NCI-H69 (cell line): ENCODE measurements around the gene PIK3R2.
"Not testable (repeated sequence)": the region's sequence is repeated elsewhere in the genome, so short reads cannot be mapped to it uniquely, and the experiment has no call there.

Experiments used
- DNase-seq: peaks from one replicate; lab custom pipeline; 2025; lab: John Stamatoyannopoulos, UW

The PIK3R2 gene

DNA sequence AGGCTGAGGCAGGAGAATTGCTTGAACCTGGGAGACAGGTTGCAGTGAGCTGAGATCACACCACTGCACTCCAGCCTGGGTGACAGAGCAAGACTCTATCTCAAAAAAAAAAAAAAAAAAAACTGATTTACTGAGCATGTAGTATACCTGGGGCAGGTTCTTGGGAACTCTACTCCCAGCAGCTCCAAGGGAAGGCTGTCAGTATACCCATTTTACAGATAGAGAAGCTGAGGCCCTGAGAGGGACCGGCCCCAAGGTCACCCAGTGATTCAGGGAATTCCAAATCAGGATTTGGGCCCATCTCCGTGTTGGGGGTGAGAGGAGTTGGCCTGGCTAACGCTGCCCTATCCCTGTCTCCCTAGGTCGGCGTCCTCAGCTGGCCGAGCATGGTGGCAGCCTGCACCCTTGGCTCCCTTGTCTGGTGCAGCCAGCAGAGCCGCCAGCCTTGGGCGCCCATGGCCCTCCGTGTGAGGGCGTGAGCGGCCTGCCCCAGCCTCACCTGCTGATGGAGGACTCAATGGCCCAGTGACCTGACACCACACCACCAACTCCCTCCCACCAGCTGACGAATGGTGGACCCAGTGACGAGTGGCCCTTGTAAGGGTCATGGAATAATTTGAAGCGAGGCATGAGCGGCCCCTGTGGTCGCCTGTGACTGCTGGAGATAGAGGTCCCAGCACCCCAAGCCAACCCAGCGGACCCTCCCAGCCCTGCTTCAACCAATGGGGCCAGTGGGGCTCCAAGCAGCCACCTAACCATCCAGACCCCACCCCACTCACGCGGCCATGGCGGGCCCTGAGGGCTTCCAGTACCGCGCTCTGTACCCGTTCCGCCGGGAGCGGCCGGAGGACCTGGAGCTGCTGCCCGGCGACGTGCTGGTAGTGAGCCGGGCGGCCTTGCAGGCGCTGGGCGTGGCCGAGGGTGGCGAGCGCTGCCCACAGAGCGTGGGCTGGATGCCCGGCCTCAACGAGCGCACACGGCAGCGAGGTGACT, 2.4 kb downstream of the PIK3R2 start:
- no peak for DNase-seq

DNA sequence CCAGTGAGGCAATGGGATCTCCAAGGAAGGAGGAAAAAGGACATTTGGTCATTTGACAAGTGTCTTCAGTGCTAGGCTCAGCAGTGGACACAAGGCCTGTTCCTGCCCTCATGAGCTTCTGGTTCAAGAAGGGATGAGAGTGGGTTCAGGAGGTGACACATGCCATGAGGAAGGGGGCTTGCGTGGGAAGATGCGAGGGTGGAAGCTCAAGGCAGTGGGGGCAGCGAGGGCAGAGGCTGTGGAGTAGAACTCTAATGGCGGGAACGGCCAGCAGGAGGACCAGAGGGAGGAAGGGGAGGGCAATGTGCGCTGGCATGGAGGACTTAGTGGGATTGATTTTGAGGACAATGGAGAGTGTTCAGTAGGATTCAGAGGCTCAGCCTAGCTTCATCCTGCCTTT, 3.3 kb downstream of the PIK3R2 start:
- DNase-seq = no peak

GRCh38 chr19:18156841-18157464, 4.0 kb downstream of the PIK3R2 start:
- DNase-seq = peak; percentile 99

DNA sequence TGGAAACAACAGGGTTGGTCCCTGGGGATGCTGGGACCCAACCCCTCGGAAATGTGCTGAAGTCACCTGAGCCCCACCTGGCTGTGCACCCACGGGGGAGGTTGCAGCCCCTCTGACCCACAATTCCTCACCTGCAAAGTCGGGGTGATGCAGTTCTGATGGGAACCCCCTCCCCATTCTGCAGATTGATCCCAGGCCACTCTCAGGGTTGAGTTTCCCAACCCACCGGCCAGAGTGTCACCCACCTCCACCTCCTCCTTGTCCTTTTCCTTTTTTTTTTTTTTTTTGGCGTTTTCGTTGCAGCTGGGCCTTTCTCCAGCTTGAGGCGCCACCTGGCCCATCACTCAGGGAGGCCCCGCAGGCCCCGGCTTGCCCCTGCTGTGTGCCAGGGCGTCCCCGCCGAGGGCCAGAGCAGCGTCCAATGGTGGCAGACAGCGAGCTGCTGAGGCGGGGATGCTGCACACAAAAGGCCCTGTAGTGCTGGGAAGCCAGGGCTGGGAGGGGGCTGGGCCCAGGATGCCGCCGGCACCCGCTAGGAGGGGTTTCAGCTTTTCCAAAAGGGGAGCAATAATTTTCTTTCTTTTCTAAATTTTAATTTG, 4.6 kb downstream of the PIK3R2 start:
- DNase-seq = peak; percentile 98

DNA sequence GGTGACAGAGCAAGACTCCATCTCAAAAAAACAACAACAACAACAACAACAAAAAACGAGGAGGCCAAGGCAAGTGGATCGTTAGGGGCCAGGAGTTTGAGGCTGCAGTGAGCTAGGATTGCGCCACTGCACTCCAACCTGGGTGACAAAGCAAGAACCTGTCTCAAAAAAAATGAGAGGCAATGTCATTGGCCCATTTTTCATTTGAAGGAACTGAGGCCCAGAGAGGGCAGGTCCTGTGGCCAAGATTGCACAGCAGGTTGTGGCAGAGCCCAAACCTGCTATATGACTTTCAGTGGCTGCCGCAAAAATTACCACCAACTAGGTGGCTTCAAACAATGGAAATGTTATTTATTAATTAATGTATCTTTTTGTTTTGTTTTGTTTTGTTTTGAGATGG, 5.5 kb downstream of the PIK3R2 start:
- DNase-seq = peak; percentile 24

- DNase-seq = not testable (repeated sequence)
These were observed 6.2 kb downstream of the PIK3R2 start for GRCh38 chr19:18159059-18159616.

DNA sequence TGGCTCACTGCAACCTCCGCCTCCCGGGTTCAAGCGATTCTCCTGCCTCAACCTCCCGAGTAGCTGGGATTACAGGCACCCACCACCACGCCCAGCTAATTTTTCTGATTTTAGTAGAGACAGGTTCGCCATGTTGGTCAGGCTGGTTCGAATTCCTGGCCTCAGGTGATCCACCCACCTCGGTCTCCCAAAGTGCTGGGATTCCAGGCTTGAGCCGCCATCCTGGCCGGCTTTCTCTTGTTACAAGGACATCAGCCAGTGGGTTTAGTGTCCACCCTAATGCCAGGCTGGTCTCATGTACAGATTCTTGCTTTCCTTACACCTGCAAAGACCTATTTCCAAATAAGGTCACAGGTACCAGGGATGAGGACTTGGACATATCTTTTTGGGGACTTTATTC, 6.8 kb downstream of the PIK3R2 start:
- DNase-seq = no peak

GRCh38 chr19:18160493-18160970, 7.6 kb downstream of the PIK3R2 start:
- no peak for DNase-seq

GRCh38 chr19:18160971-18161635, 8.1 kb downstream of the PIK3R2 start:
- peak; percentile 89 for DNase-seq

- DNase-seq = no peak
These were observed 8.7 kb downstream of the PIK3R2 start for GRCh38 chr19:18161636-18162002.

DNA sequence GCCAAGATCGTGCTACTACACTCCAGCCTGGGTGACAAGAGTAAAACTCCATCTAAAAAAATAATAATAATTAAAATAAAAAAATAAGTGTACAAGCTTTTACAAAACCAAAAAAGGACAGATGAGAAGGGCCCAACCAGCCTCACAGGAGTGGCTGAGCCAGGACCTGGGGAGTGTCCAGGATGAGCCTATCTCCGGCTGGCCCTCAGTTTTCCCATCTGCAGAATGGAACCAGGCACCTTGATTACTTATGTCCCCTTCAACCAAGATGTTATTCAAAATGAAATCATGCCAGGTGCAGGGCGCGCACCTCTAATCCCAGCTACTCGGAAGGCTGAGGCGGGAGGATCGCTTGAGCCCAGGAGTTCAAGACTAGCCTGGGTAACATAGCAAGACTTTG, 11.1 kb downstream of the PIK3R2 start:
- no peak for DNase-seq

GRCh38 chr19:18165794-18166544, 13.0 kb downstream of the PIK3R2 start:
- no peak for DNase-seq

DNA sequence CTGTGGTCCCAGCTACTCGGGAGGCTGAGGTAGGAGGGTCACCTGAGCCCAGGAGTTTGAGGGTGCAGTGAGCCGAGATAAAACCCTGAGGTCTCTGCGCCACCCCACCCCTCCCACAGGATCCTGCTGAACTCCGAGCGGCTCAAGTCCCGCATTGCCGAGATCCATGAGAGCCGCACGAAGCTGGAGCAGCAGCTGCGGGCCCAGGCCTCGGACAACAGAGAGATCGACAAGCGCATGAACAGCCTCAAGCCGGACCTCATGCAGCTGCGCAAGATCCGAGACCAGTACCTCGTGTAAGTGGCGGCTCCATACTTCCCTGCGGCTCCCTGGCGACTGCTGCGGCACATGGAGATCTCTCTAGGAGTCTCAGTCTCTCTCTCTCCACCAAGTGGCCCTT, 14.0 kb downstream of the PIK3R2 start:
- DNase-seq = no peak

GRCh38 chr19:18167975-18168645, 15.1 kb downstream of the PIK3R2 start:
- DNase-seq = peak; percentile 60

DNA sequence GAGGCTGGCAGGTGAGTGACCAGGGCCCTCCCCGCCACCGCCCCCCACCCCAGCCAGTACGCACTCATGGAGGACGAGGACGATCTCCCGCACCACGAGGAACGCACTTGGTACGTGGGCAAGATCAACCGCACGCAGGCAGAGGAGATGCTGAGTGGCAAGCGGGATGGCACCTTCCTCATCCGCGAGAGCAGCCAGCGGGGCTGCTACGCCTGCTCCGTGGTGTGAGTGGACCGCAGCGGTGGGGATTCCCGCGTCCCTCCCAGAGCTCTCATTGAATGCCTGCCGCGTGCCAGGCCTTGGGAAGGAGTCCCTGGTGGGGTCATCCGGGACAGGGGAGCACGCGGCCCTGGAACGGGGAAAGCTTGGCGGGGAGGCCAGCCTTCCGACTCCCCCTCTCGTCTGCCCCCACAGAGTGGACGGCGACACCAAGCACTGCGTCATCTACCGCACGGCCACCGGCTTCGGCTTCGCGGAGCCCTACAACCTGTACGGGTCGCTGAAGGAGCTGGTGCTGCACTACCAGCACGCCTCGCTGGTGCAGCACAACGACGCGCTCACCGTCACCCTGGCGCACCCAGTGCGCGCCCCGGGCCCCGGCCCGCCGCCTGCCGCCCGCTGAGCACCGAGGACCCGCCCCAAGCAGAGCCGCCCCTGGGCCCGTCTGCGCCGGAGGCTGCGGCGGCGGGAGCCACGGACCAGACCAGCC, 15.9 kb downstream of the PIK3R2 start:
- DNase-seq = no peak

DNA sequence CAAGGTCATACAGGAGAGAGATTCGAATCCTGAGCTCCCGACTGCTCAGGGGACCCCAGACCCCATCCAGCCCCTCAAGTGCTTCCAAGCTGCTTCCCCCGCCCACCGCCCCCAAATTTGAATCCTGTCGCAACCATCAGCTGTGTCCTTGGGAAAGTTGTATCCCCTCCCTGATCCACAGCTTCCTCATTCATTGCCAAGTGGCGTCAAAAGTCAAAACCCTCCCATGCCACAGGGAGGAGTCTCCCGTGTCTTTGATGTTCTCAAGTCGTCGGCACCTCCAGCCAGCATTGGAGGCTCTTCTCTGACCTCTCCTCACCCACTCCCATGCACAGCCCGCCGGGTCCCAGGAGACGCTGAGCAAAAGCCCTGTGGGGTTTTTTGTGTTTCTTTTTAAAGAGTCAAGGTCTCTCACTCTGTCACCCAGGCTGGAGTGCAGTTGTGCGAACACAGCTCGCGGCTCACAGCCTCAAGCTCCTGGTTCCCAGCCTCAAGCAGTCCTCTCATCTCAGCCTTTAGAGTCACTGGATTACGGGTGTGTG, 17.8 kb downstream of the PIK3R2 start:
- no peak for DNase-seq

DNA sequence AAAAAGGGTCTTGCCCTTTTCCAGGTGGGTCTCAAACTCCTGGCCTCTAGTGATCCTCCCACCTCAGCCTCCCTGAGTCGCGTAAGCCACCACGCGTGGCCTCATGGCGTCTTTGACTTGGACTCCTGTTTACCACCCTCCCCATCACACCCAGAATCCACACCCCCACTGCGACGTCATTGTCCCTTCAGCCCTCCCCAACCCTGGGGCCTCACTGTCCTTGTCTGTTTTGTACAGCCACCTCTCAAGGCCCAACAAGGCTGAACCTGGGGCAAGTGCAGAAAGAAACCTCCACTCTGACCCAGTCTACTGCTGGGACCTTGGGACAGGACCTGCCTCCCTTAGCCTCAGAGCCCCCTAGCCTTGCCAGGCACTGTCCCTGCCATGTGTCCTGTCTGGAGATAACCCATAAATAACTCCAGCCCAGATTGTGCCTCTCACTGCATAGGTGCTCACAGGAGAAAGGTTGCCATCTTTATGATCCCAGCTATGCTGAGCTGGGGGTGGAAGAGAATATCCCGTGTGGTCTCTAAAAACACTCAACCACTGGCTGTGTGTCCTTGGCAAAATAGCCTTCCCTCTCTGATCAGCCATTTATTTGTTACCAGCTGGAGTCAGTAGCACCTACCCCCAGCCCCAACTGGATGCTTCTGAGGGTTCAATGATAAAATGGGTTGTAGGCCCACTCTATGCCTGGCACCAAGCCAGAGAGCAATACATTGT, 18.8 kb downstream of the PIK3R2 start:
- no peak for DNase-seq

GRCh38 chr19:18172331-18173053, 19.5 kb downstream of the PIK3R2 start:
- no peak for DNase-seq
